ENCODE results near the gene TRIM28. TPM values are rescaled to one million over a fixed set of nuclear protein-coding genes. Genes with fewer than 3 reads are reported as not detected.
A peak's percentile ranks its signal among the peaks of the same experiment; 100 is the strongest.

Gene TRIM28
- total RNA-seq, 1 experiment from 2014 or later: 1,038 TPM

DNA sequence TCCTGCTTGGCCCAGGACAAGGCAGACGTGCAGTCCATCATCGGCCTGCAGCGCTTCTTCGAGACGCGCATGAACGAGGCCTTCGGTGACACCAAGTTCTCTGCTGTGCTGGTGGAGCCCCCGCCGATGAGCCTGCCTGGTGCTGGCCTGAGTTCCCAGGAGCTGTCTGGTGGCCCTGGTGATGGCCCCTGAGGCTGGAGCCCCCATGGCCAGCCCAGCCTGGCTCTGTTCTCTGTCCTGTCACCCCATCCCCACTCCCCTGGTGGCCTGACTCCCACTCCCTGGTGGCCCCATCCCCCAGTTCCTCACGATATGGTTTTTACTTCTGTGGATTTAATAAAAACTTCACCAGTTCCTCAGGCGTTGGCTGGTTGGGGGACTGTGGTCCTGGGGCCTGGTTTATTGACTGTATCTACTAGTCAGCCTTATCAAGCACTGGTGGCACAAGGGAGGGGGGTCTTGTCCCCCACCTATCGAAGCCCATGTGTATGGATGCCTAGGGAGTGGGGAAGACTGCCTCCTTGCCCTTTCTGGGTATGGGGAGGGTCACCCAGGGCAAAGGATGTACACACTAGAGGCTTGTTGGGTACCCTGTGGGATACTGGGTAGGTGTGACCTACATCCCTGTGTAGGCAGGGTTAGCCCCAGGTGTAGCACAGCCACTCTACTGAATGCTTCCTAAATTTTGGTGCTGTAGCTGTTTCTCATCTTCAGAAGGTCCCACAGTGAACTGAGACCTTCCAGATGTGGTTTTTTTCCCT lies 6.7 kb downstream of the TRIM28 start:
- H3K36me3 ChIP-seq (ENCODE audit: insufficient read depth, low read length, poor library complexity, severe bottlenecking): peaks cover 71% of the 10 kb centered on the region
- intact Hi-C loops (cut with micrococcal nuclease; ENCODE audit: unreplicated experiment): no loop called here

DNA sequence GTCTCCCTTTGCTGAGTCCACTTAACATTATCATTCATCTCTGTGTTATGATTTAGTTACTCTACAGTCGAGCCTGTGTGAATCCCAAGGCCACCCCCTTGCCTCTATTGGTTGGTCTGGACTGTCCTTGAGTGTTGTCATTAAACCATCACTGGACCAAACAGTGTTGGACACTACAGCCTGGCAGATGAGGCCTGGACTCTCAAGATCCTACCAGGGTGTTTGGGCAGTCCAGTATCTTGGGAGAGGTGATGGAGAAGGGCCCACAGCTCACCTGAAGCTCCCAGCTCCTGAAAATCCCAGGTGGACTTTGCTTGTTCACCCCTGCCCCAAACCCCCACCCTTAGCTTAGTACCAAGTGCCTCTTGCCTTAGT lies 7.2 kb downstream of the TRIM28 start:
- DNase-seq (ENCODE audit: low spot score): no peak
- Histone ChIP-seq H3K4me3 (ENCODE audit: low read depth, low read length, poor library complexity, severe bottlenecking) (no peak overlapping the region), H3K9me3 (ENCODE audit: low read depth, low read length, poor library complexity, severe bottlenecking) (no peaks in the 10 kb centered on the region), H3K27ac (ENCODE audit: low read depth, low read length, poor library complexity, severe bottlenecking) (no peak overlapping the region), H3K4me1 (ENCODE audit: insufficient read depth, low read length, poor library complexity, severe bottlenecking) (peaks cover 19% of the 10 kb centered on the region), H3K27me3 (replicated peaks; ENCODE audit: insufficient read depth, low read depth, low read length, poor library complexity) (no peaks in the 10 kb centered on the region), H3K36me3 (ENCODE audit: insufficient read depth, low read length, poor library complexity, severe bottlenecking) (peaks cover 71% of the 10 kb centered on the region)
- BruUV-seq (replicated peaks): no TSS peak
- no peak for TF ChIP-seq EZH2 (IDR thresholded peaks at IDR 0.05; ENCODE audit: borderline replicate concordance, low read depth, low read length, poor library complexity, severe bottlenecking)
- TF ChIP-seq, protein P1, sequence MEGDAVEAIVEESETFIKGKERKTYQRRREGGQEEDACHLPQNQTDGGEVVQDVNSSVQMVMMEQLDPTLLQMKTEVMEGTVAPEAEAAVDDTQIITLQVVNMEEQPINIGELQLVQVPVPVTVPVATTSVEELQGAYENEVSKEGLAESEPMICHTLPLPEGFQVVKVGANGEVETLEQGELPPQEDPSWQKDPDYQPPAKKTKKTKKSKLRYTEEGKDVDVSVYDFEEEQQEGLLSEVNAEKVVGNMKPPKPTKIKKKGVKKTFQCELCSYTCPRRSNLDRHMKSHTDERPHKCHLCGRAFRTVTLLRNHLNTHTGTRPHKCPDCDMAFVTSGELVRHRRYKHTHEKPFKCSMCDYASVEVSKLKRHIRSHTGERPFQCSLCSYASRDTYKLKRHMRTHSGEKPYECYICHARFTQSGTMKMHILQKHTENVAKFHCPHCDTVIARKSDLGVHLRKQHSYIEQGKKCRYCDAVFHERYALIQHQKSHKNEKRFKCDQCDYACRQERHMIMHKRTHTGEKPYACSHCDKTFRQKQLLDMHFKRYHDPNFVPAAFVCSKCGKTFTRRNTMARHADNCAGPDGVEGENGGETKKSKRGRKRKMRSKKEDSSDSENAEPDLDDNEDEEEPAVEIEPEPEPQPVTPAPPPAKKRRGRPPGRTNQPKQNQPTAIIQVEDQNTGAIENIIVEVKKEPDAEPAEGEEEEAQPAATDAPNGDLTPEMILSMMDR (conservative IDR thresholded peaks at IDR 0.05; ENCODE audit: low read depth, low read length): no peak
- POLR2A ChIA-PET (ENCODE audit: low non-redundant PET): no interaction called here
- intact Hi-C loops (cut with micrococcal nuclease; ENCODE audit: unreplicated experiment): no loop called here
- CTCF ChIA-PET: no interaction called here

More for the DNA sequence above, 6.7 kb downstream of the TRIM28 start:
- ChIA-PET CTCF (no interaction called here), POLR2A (ENCODE audit: low non-redundant PET) (no interaction called here)
- Histone ChIP-seq H3K27me3 (replicated peaks; ENCODE audit: insufficient read depth, low read depth, low read length, poor library complexity) (no peaks in the 10 kb centered on the region), H3K4me1 (ENCODE audit: insufficient read depth, low read length, poor library complexity, severe bottlenecking) (peaks cover 23% of the 10 kb centered on the region), H3K27ac (ENCODE audit: low read depth, low read length, poor library complexity, severe bottlenecking) (no peak overlapping the region), H3K9me3 (ENCODE audit: low read depth, low read length, poor library complexity, severe bottlenecking) (no peaks in the 10 kb centered on the region), H3K4me3 (ENCODE audit: low read depth, low read length, poor library complexity, severe bottlenecking) (no peak overlapping the region)
- TF ChIP-seq EZH2 (IDR thresholded peaks at IDR 0.05; ENCODE audit: borderline replicate concordance, low read depth, low read length, poor library complexity, severe bottlenecking): no peak
- TF ChIP-seq, protein P1 (conservative IDR thresholded peaks at IDR 0.05; ENCODE audit: low read depth, low read length): no peak
- DNase-seq (ENCODE audit: low spot score): no peak
- no TSS peak for BruUV-seq (replicated peaks)

DNA sequence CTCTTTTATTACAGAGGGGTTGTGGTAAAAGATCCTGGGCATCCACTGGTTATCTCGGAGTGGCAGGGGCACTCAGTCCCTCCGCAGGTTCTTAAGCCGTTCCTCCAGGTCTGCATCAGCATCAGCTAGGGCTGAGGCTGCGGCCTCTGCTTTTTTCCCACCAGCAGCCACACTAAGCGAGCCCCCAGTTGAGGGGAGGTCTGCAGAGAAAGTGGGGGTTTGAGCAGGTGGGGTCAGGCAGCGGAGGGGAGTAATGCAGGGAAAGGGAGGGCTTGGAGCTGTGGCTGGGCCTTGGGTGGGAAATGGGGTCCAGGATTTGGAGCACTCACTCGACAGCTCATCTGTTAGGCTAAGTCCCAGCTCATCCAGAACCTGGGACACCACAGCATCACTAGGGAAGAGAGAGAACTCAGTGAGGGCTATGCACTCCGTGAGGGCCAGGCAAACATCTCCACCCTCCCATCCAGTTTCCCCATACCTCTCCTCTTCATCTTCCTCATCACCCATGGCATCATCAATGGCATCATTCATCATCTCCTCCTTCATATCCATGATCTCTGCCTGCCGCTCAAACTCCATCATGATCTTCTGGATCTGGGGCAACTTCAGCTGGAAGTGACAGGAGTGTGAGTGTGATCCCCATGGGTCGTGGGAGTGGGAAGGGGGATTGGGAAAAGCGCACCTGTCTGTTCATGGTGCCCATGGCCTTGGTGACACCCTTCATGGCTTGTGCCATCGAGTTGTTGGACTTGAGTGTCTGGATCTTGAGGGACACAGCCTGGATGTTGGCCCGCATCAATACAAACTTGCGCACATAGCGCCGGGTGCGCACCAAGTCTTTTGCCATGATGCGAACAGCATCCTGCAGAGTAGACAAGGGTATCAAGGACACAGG lies 8.0 kb downstream of the TRIM28 start:
- Histone ChIP-seq H3K36me3 (ENCODE audit: insufficient read depth, low read length, poor library complexity, severe bottlenecking) (peaks cover 71% of the 10 kb centered on the region), H3K9me3 (ENCODE audit: low read depth, low read length, poor library complexity, severe bottlenecking) (no peaks in the 10 kb centered on the region), H3K27me3 (replicated peaks; ENCODE audit: insufficient read depth, low read depth, low read length, poor library complexity) (no peaks in the 10 kb centered on the region), H3K4me1 (ENCODE audit: insufficient read depth, low read length, poor library complexity, severe bottlenecking) (peaks cover 12% of the 10 kb centered on the region), H3K4me3 (ENCODE audit: low read depth, low read length, poor library complexity, severe bottlenecking) (no peak overlapping the region), H3K27ac (ENCODE audit: low read depth, low read length, poor library complexity, severe bottlenecking) (no peak overlapping the region)
- ChIA-PET CTCF (no interaction called here), POLR2A (ENCODE audit: low non-redundant PET) (no interaction called here)
- TF ChIP-seq, protein P1 (conservative IDR thresholded peaks at IDR 0.05; ENCODE audit: low read depth, low read length): no peak
- no peak for TF ChIP-seq EZH2 (IDR thresholded peaks at IDR 0.05; ENCODE audit: borderline replicate concordance, low read depth, low read length, poor library complexity, severe bottlenecking)
- DNase-seq (ENCODE audit: low spot score): no peak
- intact Hi-C loops (cut with micrococcal nuclease; ENCODE audit: unreplicated experiment): no loop called here
- TSS peak; percentile 30 for BruUV-seq (replicated peaks)
